Nephron progenitor cell (in vitro differentiated cells): ENCODE data around the gene PFN1.

Experiments
- DNase-seq: peaks from one replicate; pipeline ENCODE4 v3.0.0; 2021
- H3K27ac Mint-ChIP-seq: 2 replicates; pipeline ENCODE4 v1.8.0; 2021; ENCODE audit warnings: mild to moderate bottlenecking, moderate library complexity, mixed read lengths
- H3K27me3 Mint-ChIP-seq: 2 replicates; pipeline ENCODE4 v1.8.0; 2021; ENCODE audit warnings: mild to moderate bottlenecking, low read depth, mixed read lengths; ENCODE audit not compliant: poor library complexity
- H3K36me3 Mint-ChIP-seq: 2 replicates; pipeline ENCODE4 v1.8.0; 2021; ENCODE audit warnings: low read depth, mixed read lengths
- H3K4me1 Mint-ChIP-seq: 2 replicates; pipeline ENCODE4 v1.8.0; 2021; ENCODE audit warnings: mixed read lengths
- H3K4me3 Mint-ChIP-seq: 2 replicates; pipeline ENCODE4 v1.8.0; 2021; ENCODE audit warnings: mild to moderate bottlenecking, moderate library complexity, mixed read lengths
- H3K9me3 Mint-ChIP-seq: 2 replicates; pipeline ENCODE4 v1.8.0; 2021; ENCODE audit warnings: mild to moderate bottlenecking, moderate library complexity, mixed read lengths
- CTCF ChIP-seq: fragments of 200-600 bp; sonication (generic); IDR thresholded peaks from 2 replicates; pipeline ENCODE4 v1.5.0; 2021; ENCODE audit warnings: antibody characterized with exemption

The PFN1 gene

GRCh38 chr17:4965311-4965986 lies 17.1 kb upstream of the PFN1 start:
- no peak for TF ChIP-seq CTCF
- H3K27ac Mint-ChIP-seq, result peak overlapping the region; percentile 91
- H3K36me3 Mint-ChIP-seq, result peaks cover 42% of the 10 kb centered on the region
- H3K4me1 Mint-ChIP-seq, result peaks cover 19% of the 10 kb centered on the region
- H3K9me3 Mint-ChIP-seq, result peaks cover 14% of the 10 kb centered on the region
- DNase-seq, result no peak
- no peaks in the 10 kb centered on the region for H3K27me3 Mint-ChIP-seq
- H3K4me3 Mint-ChIP-seq, result peak overlapping the region; percentile 49

- peaks cover 69% of the 10 kb centered on the region for H3K36me3 Mint-ChIP-seq
- H3K4me1 Mint-ChIP-seq, result peaks cover 34% of the 10 kb centered on the region
- peaks cover 4% of the 10 kb centered on the region for H3K9me3 Mint-ChIP-seq
- peak overlapping the region; percentile 4 for H3K4me3 Mint-ChIP-seq
- no peaks in the 10 kb centered on the region for H3K27me3 Mint-ChIP-seq
- peak overlapping the region; percentile 86 for H3K27ac Mint-ChIP-seq
- TF ChIP-seq CTCF, result no peak
- DNase-seq, result no peak
These were observed 12.1 kb upstream of the PFN1 start for GRCh38 chr17:4960279-4960922.

- no peaks in the 10 kb centered on the region for H3K9me3 Mint-ChIP-seq
- H3K27ac Mint-ChIP-seq, result peak overlapping the region; percentile 86
- H3K36me3 Mint-ChIP-seq, result peaks cover 67% of the 10 kb centered on the region
- no peak overlapping the region for H3K4me3 Mint-ChIP-seq
- H3K4me1 Mint-ChIP-seq, result peaks cover 30% of the 10 kb centered on the region
- no peak for DNase-seq
- no peak for TF ChIP-seq CTCF
- peaks cover 2% of the 10 kb centered on the region for H3K27me3 Mint-ChIP-seq
These were observed 11.1 kb upstream of the PFN1 start for GRCh38 chr17:4959261-4959965.

GRCh38 chr17:4958102-4958501 lies 9.8 kb upstream of the PFN1 start:
- peaks cover 66% of the 10 kb centered on the region for H3K36me3 Mint-ChIP-seq
- no peak for DNase-seq

GRCh38 chr17:4956493-4957061 lies 8.2 kb upstream of the PFN1 start:
- H3K4me1 Mint-ChIP-seq, result peaks cover 53% of the 10 kb centered on the region
- peaks cover 60% of the 10 kb centered on the region for H3K36me3 Mint-ChIP-seq
- no peak overlapping the region for H3K27ac Mint-ChIP-seq
- no peak for TF ChIP-seq CTCF
- no peak overlapping the region for H3K4me3 Mint-ChIP-seq
- H3K9me3 Mint-ChIP-seq, result no peaks in the 10 kb centered on the region
- H3K27me3 Mint-ChIP-seq, result peaks cover 5% of the 10 kb centered on the region
- DNase-seq, result no peak

More at GRCh38 chr17:4958102-4958501, 9.8 kb upstream of the PFN1 start:
- no peak for TF ChIP-seq CTCF
- no peak overlapping the region for H3K27ac Mint-ChIP-seq
- no peaks in the 10 kb centered on the region for H3K9me3 Mint-ChIP-seq
- peaks cover 2% of the 10 kb centered on the region for H3K27me3 Mint-ChIP-seq
- no peak overlapping the region for H3K4me3 Mint-ChIP-seq
- H3K4me1 Mint-ChIP-seq, result peaks cover 42% of the 10 kb centered on the region
